GM18498 (cell line): Measurements from ENCODE around the gene KRT12.

ENCODE experiments used
- ATAC-seq: cut with Tn5 transposase; IDR thresholded peaks from one replicate; pipeline ENCODE4 v1.9.1; 2021; ENCODE audit warnings: mild to moderate bottlenecking, moderate library complexity; ENCODE audit not compliant: unreplicated experiment

The KRT12 gene

DNA sequence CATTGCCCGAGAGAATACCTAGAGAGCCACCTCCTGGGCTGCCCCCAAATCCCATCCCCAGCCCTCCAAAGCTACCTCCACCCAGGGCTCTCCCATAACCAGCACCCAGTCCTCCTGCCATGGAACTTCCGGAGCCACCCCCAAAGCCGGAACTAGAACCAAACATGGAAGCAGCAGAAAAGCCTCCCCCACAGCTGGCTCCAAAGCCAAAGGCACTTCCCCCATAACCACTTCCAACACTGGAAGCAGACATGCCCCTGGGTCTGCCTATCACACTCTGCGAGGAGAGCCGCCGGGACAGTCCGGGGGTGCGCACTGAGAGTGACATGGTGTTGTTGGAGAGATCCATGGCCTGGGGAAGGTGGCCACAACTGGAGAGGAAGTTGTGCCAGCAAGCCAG is at the start of gene KRT12:
Gene KRT12, minus strand, starts transcription at position 386 of the 400 bp plus-strand sequence. Its CDS starts 37 bp downstream, at position 349.
- no peak for ATAC-seq

DNA sequence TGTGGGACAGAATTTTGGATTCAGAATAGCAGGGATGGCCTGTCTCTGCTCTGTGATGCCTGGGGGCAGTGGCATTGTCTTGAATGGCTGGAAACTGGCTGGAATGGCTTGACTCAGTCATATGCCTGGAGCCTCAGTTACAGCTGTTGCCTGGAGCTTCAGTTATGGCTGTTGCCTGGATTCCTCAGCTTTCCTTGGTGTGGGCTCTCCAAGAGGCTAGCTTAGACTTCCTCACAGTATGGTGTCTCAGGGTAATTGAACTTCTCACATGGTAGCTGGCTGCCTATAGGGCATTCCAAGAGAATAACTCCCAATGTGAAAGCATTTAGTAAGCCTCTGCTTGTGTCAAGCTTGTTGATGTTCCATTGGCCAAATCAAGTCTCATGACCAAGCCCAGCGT is 49.3 kb upstream of the KRT12 start:
- ATAC-seq = no peak

DNA sequence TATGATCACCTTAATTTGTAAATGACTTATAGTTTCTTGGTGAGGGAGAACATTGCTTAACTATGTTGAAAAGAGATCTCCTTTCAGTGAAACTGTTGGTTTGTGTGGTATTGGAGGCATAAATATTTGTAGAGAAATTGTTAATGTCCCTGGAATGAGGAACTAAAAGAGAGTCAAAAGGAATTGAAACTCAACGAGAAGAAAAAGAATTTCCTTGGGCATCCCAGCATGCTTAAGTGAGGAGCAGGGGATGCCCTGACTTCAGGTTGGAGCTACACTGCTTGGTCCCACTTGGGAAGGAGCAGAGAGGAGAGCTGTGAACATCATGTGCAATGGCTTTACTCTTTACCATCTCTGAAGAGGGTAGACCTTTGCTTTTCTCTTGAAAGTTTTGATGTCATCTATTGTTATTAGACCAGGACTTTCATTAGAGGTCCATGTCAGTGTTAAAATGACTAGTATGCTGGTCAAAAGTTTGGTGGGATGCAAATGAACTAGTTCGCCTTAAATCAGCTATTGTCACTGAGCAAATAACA is 48.8 kb upstream of the KRT12 start:
- no peak for ATAC-seq

DNA sequence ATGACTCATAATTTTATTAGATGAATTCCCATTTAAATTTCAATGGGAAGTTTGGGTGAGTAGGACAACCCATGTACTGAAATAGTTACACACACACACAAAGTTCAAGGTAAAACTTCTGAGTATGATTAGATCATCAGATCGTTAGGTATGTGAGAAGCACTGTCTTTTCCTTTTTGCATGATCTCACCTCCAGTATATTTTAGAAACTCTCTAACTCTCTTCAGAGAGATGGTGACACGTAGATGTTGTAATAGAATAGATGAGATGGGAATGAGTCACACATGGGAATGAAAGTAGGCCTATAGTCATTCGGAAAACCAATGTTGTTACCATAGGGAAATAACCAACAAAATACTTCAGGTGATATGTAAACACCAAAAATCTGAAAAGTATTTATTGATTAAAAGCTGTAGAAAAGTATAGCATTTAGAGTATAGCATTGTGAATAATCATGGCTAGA is 48.2 kb upstream of the KRT12 start:
- ATAC-seq = no peak

DNA sequence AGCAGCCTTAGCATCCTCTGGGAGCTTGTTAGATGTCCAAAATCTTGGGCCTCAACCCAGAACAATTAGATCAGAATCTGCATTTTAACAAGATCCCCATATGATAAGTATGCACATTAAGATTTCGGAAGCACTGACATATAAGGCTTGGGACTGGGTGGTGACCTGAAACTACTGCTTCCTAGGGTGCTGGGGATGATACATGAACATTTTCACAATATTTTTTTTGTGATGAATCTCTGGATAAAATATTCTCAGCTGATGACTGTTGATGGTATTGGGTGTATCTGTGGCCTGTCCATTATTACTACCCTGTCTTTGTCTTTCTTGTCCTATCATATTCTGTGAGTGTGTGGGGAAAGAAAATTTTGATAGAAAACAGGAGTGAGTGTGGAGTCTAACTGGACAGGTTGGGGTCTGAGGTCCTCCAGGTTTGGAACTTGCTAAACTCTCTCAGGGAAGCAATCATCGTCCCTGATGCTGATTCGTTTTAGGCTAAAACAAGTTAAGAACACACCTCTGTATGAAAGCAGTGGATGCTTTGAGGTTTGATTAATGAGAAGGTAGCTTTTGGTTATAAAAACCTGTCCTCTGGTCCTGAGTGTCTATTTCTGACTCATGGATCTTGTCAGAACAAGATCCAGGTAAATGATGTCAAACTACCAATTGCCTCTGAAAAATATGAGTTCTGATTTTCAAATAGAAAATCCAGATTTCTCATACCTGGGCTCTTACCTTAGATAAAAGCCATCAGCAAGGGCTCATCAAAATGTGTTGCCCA is 47.2 kb upstream of the KRT12 start:
- no peak for ATAC-seq

DNA sequence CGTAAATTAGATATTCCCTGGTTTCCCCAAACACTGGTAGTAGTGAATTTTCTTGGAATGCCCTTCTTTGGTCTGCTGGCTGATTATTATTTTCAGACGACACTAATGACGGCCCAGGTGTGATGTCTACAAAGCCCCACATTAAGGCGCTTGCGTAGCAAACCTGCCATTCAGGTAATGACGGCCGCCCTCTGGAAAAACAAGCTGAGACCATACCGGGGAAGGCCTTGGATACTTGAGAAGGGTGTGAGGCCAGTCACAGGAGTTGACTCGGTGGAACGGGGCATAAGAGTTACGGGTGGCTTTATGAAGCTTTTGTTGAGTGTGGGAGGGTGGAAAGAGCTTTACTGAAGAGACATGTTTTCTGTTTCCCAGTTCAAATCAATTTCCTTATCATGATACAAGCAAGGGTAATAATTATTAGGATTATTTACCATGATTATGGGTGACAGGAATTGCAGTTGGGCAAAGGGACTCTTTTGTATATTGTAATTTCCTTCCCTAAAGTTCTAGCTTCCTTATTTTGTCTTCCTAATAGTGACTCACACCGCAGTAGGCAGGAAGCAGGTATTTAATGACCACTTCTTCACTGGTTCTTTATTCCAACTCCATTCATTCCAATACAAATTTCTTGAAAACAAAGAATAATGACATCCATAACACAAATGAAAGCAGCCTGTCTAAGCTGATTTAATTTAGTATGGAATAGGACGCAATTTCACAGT is 45.6 kb upstream of the KRT12 start:
- no peak for ATAC-seq

DNA sequence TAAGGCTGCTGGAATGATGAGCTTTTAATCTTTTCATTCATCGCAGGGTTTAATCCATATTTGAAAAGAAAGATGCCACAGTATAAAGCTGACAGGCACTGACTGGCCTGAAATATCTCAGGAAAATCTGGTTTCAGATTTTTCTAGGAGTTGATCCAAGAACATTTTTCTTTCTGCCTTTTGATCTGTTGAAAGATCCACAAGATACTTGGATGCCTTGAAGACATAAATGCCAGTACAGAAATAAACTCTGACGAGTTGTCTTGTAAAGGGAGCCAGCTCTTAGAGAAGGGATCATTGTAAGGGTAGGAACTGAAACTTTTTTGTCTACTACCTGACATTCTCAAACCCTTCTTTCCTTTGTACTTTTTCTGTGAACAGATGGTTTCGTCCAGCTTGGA is 43.4 kb upstream of the KRT12 start:
- ATAC-seq = no peak

DNA sequence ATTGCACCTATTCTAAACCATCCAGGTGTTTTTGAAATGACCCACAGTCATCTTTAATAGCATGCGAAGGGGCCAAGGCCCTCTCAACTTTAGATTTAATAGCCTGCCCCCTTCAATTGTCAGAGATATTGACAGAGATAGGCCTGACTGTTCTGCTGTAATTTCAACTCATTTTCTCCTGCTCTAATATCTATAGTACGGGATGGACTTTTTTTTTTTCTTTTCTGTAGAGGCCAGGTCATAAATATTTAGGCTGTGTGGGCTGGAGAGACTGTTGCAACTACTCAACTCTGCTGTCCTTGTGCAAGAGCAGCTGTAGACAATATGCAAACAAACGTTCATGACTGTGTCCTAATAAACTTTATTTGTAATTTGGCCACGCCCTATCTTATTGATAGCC is 42.7 kb upstream of the KRT12 start:
- no peak for ATAC-seq

DNA sequence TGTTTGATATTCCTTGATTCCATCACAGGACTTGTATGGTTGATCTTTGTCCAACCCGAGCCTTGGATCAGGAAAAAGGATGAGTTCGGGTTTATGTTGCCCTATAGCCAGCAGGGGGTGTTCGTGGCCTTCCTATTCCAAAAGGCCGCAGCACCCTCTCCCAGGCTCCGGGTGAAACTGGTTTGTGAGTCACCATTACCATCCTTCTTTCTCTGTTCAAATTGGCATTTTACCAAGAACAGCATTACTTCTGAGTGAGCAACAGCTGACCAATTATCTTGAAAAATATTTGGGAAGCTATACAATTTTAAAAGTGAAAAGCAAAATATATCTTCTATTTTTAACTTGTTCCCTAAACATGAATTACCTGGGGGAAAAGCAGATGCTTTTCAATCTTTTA is 42.3 kb upstream of the KRT12 start:
- no peak for ATAC-seq

DNA sequence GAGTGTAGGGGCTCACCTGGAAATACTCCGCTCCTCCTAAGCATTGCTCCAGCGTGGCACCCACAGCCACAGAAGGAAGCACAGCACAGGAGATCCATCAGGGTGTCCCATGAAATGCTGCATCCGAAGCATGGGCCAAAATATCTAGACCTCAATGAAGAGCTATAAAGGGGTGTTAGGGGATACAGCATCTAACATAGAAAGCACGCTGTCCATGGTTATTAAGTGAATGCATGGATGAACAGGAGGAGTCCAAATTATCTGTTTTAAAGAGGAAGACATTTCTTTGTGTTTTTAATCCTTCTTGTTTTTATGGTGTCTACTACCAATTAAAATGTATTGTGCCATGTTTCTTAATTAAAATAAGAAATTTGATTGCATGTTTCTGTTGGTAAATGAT is 39.6 kb upstream of the KRT12 start:
- ATAC-seq = no peak

DNA sequence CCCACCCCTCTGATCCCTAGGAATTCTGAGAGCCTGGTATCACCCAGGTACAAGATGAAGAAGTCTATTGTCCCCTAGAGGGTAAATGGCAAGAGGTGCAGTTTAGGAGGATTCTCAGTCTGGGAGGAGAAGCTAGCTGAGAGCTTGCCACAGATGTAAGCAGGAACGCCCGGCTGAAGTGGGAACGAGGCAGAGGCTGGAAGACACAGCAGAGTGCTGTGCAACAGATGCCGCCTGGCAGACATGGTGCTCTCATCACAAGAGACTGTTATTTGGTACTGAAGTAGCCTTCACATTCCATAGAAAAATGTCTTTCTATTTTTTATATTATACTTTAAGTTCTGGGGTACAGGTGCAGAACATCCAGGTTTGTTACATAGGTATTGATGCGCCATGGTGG is 38.3 kb upstream of the KRT12 start:
- no peak for ATAC-seq

DNA sequence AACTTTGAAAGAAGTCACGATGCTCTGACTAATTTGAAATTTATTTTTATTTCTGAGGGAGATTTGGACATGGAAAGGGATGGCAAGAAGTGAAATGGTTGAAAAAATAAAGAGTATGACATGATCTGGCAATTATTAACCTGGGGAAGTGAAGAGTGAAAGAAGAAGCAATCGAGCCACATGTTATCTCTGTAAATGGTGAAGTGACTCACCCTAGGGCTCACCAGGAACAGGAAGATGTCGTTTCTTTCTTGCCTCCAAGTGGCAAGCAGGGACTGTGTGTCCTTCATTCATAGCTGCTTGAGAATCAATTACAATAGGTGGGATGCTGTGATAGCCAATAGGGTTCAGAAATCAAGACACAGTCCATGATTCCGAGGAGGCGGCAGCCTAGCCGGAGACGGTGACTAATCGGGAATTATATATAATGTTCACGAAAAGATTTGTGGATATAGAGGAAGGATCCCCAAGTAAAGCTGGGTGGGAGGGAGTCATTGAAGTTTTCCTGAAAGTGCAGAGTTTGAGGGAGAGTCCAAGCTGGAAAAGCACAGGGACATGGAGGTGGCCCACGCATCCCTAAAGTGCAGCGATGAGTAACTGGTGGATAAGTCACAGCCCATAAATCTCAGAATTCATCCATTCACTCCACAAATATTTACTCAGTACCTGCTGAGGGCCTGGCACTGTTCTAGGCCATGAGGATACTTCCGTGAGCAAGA is 36.3 kb upstream of the KRT12 start:
- ATAC-seq = no peak

DNA sequence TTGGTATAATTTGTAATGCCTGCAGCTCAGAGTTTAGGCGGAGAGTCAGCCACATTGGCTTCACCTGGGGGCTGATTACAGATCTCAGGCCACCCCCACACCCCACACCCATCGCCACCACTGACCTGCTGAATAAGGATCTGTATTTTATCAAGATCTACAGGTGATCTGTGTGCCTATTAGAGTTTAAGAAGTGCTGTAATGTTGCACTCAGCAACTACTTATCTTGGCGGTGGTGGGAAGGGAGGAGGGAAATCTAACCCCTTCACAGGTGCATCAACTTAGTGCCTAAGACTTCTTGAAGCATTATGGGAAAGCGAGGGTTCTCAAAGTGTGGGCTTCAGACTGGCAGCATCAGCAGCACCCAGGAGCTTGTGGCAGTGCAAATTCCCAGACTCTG is 35.5 kb upstream of the KRT12 start:
- no peak for ATAC-seq

DNA sequence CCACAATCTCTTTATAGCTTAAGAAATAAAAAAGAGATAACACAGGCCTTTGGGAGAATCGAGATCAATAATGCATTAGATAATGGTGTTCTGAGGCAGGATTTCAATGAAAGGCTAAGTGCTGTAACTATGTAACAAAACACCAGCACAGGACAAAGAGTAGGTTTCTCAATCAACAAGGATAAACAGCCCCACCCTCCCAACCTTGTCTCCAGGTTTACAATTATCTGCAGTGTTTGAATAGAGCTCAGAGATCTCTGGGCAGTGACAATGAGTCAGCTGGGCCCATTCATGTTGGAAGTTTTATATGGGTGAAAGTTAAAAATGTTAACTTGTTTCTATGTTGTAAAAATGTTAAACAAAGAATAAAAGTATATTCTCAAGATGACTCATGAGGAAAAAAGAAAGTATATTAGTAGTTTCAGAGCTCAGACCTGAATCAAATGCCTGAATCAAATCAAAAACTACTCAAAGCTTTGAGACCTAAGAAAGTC is 35.0 kb upstream of the KRT12 start:
- ATAC-seq = no peak

DNA sequence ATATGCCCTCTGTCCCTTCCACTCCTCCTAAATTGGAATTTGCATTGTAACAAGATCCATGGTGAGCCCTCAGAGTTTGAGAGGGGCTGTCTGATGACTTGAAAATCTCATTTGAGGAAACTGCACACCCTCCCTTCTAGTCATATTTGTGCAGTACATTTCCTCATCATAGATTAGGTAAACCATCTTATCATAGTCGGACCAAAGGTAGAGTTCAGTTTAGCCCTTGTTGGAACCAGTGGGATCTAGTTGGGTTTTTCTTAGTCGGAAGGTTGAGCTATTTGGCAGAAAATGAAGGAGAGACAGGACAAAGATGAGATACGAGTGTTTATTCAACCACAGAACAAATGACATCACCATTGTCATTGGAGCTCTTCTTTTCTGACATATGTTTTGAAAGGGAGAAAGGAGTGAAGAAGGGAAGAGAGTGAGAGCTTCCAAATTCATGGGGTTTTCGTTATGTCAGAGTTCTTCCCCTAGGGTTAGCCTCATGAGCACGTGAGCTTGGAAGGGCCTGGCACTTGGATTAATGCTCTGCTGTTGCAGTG is 33.9 kb upstream of the KRT12 start:
- no peak for ATAC-seq

DNA sequence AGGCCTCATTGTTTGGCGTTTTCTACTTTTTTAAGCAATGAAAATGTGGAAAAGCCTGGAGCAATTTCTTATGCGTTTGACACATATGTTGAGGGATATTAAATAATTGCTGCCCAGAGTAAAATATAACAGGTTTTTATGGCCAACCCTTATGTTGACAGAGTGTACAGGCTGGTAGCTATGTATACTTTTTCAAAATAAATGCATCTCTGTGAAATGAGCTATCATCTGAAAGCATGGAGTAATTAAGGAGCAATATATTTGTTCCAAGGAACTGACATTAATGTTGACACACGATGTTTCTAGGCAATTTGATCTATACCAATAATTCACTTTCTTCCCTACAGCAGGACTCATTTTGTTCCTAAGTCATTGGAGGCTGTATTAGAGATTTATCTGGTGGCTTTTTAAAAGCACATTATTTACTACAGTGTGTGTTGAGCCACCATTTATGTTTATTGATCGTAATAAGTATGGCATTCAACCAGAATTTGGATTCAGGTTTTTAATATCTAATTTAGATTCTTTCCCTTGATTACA is 30.0 kb upstream of the KRT12 start:
- ATAC-seq = no peak

DNA sequence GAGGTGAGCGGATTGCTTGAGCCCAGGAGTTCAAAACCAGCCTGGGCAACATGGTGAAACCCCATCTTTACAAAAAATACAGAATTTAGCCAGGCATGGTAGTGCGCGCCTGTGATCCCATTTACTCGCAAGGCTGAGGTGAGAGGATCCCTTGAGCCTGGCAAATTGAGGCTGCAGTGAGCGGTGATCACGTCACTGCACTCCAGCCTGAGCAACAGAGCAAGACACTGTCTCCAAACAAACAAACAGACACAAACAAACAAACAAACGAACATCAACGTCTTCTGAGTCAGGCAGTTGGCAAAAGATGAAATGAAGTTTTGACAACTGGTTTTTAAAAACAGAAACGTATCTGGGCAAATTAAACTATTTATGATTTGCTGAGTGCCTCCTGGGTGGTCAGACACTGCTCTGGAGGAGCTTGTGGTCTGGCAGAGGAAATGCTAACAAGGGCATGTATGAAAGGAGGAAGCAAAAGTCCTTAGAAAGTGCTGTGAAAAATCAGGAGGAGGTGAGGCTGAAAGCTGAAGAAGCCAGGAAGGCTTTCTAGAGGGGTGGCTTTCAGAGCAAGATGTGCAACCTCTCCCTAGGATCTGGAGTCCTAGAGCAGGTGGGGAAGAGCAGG is 28.2 kb upstream of the KRT12 start:
- ATAC-seq = no peak

DNA sequence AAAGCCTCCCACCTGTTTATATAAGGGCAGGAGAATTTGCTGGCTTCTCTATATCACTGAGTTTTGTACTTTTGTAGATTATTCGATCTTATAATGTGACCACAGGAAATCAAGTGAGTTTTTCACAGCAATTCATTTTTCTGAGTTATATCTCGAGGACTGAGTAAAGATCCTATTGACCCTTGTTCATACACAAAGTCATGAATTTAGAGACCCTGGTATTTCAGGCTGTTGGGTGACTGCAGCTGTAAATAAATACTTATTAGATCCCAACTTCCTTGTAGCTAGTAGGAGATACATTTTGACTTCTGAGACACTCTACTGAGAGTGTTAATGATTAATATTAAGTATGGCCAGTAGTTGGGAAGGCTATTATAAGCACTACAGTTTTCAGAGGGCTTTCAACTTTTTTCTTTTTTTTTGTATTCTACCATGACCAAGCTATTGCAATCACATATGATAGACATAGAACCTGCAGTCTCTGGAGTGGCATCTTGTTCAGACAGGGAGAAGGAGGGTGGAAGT is 21.2 kb upstream of the KRT12 start:
- no peak for ATAC-seq

DNA sequence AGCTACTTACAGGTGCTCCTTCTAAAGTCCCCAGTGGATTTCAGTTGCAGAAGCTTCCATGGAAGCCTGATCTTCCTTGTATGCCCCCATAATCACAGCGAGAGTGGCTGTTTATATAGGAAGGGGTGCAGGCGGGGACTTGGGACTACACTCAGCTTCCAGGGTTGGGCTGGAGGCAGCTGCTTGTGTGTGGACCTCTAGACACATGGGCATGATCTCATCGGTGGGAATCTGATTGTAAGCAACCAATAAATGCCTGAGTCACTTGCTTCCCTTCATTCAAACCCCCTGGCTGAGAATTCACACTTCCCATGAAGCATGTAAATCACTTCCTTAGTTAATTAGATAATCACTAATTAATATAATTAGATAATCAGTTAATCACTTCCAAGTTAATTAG is 19.1 kb upstream of the KRT12 start:
- ATAC-seq = no peak
